GM23338 (cell line): ENCODE results near the gene MOB3B.

Experiments
- TF ChIP-seq, protein P1 (sequence below), 2 experiments: fragments of 200-600 bp in 1 of 2; sonication (generic) in 1 of 2; conservative IDR thresholded peaks; 2 replicates each; pipeline versions ENCODE4 v1.5.1 to v1.6.1; 2016 to 2017; ENCODE audit warnings: antibody characterized with exemption in 2 of 2, low read depth in 2 of 2, mild to moderate bottlenecking in 2 of 2, moderate library complexity in 1 of 2
- TF ChIP-seq, protein P2 (sequence below): IDR thresholded peaks from 2 replicates; pipeline ENCODE4 v1.6.1; 2016; ENCODE audit warnings: antibody characterized with exemption

DNA sequence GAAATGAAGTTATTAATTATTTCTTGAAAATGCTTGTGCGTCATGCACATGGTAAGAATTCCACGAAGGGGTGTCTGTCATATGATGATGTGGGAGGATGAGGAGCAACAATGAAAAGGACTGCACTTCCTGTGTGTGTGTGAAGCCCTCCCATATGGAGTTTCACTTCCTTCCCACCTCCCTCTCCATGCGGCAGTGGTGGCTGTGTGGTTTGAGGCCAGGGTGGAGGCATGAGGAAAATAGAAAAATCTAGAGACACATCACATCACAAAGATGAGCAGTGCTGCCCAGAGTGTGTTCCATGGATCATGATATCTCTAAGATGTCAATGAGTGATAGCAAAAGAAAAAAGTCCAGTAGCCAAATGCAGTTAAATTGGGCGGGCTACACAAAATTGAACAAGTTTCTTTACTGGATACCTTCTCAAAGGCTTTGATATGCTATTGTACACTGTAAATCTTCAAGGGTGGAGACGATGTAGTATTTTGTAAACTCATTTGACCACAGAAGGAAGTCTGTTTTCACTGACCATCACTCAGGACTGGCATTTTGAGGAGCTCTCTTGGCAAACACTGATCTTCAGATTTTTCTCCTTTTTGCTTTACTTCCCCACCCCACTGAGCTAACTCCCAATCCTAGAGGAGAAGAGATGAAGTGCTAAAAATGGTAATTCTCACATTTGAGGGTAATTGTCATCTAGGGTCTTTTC lies 177.0 kb downstream of the MOB3B start:
- TF ChIP-seq, protein P1, sequence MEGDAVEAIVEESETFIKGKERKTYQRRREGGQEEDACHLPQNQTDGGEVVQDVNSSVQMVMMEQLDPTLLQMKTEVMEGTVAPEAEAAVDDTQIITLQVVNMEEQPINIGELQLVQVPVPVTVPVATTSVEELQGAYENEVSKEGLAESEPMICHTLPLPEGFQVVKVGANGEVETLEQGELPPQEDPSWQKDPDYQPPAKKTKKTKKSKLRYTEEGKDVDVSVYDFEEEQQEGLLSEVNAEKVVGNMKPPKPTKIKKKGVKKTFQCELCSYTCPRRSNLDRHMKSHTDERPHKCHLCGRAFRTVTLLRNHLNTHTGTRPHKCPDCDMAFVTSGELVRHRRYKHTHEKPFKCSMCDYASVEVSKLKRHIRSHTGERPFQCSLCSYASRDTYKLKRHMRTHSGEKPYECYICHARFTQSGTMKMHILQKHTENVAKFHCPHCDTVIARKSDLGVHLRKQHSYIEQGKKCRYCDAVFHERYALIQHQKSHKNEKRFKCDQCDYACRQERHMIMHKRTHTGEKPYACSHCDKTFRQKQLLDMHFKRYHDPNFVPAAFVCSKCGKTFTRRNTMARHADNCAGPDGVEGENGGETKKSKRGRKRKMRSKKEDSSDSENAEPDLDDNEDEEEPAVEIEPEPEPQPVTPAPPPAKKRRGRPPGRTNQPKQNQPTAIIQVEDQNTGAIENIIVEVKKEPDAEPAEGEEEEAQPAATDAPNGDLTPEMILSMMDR (conservative IDR thresholded peaks at IDR 0.05; ENCODE audit: low read depth in 2 of 2) = no peak
- TF ChIP-seq, protein P2, sequence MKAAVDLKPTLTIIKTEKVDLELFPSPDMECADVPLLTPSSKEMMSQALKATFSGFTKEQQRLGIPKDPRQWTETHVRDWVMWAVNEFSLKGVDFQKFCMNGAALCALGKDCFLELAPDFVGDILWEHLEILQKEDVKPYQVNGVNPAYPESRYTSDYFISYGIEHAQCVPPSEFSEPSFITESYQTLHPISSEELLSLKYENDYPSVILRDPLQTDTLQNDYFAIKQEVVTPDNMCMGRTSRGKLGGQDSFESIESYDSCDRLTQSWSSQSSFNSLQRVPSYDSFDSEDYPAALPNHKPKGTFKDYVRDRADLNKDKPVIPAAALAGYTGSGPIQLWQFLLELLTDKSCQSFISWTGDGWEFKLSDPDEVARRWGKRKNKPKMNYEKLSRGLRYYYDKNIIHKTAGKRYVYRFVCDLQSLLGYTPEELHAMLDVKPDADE = no peak
